LNCaP clone FGC (cell line): ENCODE measurements around the gene LCE6A.

ENCODE experiments used
- DNase-seq: peaks from one replicate; pipeline ENCODE4 v3.0.0-alpha.2; 2011; ENCODE audit warnings: low read depth
- H3K4me3 ChIP-seq: 2 replicates; pipeline ENCODE4 v1.5.1; 2011; ENCODE audit warnings: mild to moderate bottlenecking, low read depth, low read length, control low read depth
- TF ChIP-seq, protein P1 (sequence below): IDR thresholded peaks from 2 replicates; pipeline ENCODE4 v1.5.1; 2012; ENCODE audit warnings: mild to moderate bottlenecking; ENCODE audit not compliant: control insufficient read depth, insufficient read depth; ENCODE audit errors: extremely low read depth

Gene LCE6A

DNA sequence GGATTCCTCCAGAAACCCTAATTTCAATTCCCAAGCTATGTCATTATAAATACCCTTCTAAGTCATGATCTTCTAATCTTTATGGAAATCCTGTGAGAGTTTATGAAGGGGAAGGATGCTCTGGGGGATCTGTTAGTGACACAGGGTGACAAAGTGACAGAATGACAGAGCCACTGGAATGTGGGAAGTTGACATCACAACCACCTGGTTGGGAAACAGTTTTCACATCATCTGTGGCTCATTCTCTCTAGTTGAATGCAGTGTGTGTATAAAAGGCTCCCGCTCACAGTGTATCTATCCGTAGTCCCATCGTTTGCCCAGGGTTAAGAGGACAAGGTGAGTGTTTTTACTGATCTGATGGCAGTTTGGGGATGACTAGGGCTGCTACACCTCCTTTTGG, 17.0 kb downstream of the LCE6A start, which contains the start of gene LCE7A:
Gene LCE7A (plus strand): TSS at position 301 of the 400 bp plus-strand sequence. CDS start 702 bp downstream, outside the sequence.
- no peak within 1 kb of the TSS for H3K4me3 ChIP-seq
- DNase-seq: no peak
- TF ChIP-seq, protein P1, sequence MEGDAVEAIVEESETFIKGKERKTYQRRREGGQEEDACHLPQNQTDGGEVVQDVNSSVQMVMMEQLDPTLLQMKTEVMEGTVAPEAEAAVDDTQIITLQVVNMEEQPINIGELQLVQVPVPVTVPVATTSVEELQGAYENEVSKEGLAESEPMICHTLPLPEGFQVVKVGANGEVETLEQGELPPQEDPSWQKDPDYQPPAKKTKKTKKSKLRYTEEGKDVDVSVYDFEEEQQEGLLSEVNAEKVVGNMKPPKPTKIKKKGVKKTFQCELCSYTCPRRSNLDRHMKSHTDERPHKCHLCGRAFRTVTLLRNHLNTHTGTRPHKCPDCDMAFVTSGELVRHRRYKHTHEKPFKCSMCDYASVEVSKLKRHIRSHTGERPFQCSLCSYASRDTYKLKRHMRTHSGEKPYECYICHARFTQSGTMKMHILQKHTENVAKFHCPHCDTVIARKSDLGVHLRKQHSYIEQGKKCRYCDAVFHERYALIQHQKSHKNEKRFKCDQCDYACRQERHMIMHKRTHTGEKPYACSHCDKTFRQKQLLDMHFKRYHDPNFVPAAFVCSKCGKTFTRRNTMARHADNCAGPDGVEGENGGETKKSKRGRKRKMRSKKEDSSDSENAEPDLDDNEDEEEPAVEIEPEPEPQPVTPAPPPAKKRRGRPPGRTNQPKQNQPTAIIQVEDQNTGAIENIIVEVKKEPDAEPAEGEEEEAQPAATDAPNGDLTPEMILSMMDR: no peak

DNA sequence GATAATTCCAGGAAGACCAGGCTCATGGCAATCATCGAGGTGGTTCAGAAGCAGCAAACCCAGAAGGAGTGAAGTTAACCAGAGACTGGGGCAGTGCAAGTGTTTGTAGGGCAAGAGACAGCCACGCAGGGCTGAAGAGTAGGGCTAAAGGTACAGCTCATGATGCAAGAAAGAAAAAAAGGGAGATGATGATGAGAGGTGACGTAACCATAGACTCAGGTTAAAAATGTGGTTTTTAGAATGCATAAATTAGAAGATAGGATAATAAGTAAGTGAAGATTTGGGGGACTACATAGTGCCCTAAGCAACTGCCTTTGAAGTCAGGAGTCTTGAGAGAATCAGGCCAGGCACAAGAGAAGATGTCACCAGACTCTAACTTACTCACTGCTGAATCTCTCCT, 17.5 kb downstream of the LCE6A start:
- DNase-seq: no peak
- H3K4me3 ChIP-seq: no peak overlapping the region
- TF ChIP-seq, protein P1: no peak

DNA sequence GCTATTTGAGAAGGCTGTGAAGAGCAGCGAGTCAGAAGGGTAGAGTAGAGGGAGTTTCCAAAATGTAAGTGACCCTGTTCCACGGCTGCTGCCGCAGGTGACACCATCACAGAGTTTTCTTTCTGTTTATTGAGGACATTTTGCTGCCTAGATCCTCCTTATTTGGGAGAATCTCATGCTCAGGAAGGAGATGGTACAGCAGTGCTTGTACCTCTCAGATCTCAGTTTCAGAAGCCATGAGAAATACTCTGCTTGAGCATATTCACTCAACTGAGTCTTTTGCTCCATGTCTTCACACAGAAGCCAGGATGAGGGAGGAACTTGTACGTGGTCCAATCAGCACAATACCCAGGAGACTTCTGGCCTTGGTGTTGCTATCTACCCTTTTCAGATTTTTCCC, 18.7 kb downstream of the LCE6A start:
- TF ChIP-seq, protein P1: no peak
- DNase-seq: no peak
- no peak overlapping the region for H3K4me3 ChIP-seq

DNA sequence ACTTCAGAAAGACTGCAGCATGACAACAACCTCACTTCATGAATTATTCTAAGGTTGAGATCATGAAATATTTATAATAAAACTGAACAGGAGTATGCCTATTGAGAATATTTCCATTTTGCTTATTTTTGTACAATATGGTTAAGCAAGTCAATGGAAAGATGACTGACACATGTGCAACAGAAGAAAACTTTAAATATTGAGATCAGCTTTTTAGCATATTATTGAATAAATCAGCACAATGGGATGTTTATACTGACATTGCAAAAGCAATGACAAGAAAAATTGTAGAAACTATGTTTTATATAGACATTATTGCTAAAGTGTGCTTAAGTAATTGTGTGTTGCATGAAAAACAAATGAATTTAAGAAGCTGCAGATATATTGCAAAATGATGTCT, 21.8 kb downstream of the LCE6A start:
- DNase-seq: no peak
- no peak overlapping the region for H3K4me3 ChIP-seq
- TF ChIP-seq, protein P1: no peak

DNA sequence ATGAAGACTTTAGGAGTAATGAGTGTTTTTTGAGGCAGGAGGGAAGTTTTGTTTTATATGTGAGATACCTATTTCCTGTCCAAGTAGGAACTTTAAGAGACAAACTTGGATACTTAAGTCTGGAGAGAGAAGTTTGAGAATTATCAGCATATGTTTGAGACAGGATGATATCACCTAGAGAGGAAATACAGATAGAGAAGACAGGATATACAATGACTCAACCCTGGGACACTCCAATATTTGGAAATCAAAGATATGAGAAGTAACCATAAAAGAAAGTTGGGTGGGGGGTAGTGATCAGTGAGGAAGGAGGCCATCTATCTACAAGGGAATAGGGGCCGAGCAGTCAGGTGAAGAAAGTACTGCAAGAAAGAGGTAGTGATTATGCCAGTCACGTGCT, 23.7 kb downstream of the LCE6A start:
- H3K4me3 ChIP-seq: no peak overlapping the region
- TF ChIP-seq, protein P1: no peak
- DNase-seq: no peak

DNA sequence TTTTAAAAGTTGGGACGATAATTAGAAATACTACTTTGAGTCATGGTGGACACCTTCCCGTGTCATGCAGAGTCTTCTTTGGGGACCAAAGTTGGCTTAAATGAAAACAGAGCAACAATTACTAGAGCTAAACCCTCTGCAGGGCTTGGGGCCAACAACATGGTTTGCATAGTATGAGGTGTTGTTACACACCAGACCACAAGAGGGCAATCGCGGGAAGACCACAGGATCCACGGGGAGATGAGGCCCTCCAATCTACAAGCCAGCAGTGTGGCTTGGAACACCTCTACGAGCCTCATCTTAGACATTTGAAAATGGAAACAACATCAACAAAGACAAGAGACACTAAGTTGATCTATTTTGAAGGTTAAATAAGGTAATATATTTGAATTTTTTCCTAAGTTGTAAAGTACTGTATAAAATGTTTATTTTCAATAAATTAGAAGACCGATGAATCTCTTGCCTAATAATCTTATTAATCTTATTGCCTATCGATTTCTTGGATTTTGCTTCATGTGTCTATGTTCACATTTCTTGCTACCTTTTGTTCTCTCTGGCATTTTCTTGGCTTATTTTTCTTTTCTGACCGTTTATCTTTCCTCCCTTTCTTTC, 27.3 kb downstream of the LCE6A start:
- H3K4me3 ChIP-seq: no peak overlapping the region
- TF ChIP-seq, protein P1: peak; percentile 92
- DNase-seq: peak; percentile 26

DNA sequence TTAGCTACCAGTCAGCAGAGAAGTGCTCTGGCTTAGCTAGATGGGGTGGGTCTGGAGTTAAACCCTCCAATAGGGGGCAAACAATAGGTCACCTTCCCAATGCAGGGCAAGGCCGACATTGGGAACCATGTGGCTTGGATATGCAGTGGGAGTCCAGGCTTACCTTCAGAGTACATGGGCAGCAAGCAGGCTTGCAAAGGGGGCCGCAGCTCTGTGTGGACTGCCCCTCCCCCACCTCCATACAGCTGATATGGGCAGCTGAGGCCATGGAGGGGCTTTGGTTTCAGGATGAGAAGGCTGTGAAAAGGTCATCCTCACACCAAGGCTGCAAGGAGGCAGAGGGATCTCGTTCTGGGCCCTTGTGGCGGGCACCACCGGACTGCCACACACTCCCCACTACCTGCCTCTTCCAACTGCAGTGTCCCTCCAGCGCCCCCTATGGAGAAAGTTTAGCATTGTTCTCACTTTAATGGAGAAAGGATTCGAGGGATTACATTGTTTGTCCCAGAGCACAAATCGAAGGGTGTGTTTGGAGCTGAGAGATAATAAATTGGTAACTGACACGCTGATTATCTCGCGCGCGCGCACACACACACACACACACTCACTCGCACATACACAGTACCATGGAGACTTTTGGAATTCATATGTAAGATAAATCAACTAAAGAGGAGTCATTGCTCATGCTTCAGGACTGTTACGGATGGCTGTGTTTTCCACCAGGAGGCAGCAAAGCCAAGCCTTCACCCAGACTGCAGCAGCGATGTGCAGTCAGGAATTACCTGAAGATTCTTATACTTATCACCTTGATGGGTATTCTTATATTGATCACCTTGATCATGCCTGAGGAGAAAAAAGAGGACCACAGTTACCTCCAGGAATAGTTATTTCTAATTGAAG, 28.4 kb downstream of the LCE6A start:
- TF ChIP-seq, protein P1: peak; percentile 80
- peak; percentile 17 for DNase-seq
- no peak overlapping the region for H3K4me3 ChIP-seq
